ENCODE data around the gene NUP214. TPM values are rescaled to one million over a fixed set of nuclear protein-coding genes. Genes with fewer than 3 reads are reported as not detected.
"Not testable (repeated sequence)": the region's sequence is repeated elsewhere in the genome, so short reads cannot be mapped to it uniquely, and the experiment has no call there.

NUP214 gene
- total RNA-seq, 1 donor from 2014 or later = 67.4 TPM

DNA sequence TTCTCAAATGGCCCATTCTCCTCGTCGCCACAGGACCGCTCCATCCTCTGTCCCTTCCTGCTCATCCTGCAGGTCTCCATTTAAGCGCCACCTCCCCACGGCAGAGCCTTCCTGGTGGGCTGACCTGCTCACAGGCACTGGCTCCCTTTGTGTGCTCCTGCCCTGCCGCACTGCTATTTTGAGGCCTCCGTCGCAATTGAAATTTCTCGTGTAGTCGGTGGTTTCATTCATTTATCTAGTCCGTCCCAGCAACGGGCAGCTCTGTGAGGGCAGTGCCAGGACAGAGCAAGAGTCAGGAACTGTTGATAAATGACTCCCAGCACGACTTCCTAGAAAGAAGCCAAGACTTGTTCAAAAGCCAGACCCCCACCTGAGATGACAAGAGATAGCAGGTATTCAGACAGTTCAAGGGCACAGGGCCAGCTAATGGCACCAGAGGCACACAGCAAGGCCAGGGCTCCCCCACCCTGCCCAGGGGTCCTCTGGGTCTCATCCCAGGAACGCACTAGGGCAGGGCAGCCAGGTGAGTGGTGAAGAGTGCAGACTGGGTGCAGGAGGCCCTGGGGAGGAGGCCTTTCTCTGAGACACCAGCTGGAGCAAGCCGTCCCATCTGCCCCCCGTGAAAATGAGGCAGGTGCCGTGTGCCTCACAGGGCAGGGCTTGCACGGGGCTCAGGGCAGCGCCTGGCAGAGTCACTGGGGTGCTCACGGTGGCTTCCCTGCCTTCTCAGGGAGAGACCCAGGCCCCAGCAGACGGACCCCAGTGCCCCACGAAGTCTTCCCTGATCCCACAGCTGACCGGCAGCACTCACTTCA is 114.0 kb downstream of the NUP214 start:
- no peak for DNase-seq (ENCODE audit: low spot score)
- Mint-ChIP-seq H3K9me3 (peaks cover 5% of the 10 kb centered on the region), H3K4me1 (ENCODE audit: low read depth) (peaks cover 17% of the 10 kb centered on the region), H3K4me3 (ENCODE audit: low read depth) (no peak overlapping the region), H3K27me3 (ENCODE audit: low read depth) (no peaks in the 10 kb centered on the region), H3K27ac (peak overlapping the region; percentile 83), H3K36me3 (ENCODE audit: low read depth) (peaks cover 20% of the 10 kb centered on the region)
- intact Hi-C loops (cut with micrococcal nuclease) = loop anchor here (5.0 kb wide), 1 partner anchor 62 kb away; no protein-coding TSS in a partner anchor

DNA sequence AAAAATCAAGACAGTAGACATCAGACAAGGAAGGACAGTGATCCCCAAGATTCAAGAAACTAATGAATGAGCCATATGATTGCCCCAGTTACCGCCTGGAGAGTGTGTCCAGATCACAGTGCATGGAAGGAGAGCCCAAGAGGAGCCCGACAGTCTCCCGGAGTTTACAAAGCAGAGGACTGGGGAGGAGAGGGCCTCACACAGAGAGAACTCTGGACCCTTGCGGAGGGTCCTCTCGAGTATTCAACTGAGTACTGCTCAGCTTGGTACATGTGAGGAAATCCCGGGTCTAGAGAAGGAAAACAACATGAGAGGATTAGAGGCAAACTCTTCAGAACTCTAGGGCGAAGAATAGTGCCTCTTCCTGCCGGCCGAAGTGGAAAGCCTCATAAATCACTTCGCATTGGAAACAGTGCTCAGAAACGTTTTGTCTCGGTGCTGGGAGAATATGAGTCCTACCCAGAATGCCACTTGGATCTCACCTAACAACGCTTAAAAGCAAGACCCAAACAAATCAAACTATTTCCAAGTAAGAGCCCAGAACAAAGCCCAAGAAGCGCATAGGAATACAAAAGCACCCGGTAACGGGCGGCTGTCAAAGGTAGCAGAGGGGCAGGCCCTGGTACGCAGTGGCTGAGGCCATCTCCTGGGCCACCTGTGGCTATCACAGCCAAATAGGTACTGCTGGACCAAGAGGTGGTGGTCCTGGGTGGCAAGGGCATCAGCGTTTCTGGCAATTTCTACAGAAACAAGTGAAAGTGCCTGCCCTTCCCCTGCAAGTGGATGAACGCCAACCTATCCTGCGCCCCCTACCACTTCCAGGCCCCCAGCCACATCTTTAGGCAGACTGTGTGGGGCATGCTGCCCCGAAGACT is 114.9 kb downstream of the NUP214 start:
- Mint-ChIP-seq H3K27ac (no peak overlapping the region), H3K27me3 (ENCODE audit: low read depth) (no peaks in the 10 kb centered on the region), H3K4me3 (ENCODE audit: low read depth) (no peak overlapping the region), H3K4me1 (ENCODE audit: low read depth) (peaks cover 16% of the 10 kb centered on the region), H3K36me3 (ENCODE audit: low read depth) (peaks cover 11% of the 10 kb centered on the region), H3K9me3 (peaks cover 5% of the 10 kb centered on the region)
- intact Hi-C loops (cut with micrococcal nuclease) = no loop called here
- DNase-seq (ENCODE audit: low spot score) = no peak

DNA sequence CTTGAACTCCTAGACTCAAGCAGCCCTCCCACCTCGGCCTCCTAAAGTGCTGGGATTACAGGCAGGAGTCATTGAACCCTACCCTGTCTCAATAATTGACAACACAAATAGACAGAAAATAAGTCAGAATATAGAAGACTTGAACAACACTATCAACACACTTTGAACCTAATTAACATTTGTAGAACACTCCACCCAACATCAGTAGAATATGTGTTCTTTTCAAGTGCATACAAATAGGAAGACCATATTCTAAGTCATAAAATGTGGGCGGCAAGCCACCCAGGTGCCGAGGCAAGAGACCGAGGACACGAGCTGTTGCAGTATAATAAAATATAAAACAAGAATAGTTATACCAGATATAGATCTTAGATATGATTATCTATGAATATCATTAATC is 118.9 kb downstream of the NUP214 start:
- H3K4me1 Mint-ChIP-seq (ENCODE audit: low read depth); DNase-seq (ENCODE audit: low spot score); intact Hi-C loops (cut with micrococcal nuclease); H3K9me3 Mint-ChIP-seq; H3K27me3 Mint-ChIP-seq (ENCODE audit: low read depth); H3K4me3 Mint-ChIP-seq (ENCODE audit: low read depth); H3K27ac Mint-ChIP-seq; H3K36me3 Mint-ChIP-seq (ENCODE audit: low read depth): not testable (repeated sequence)

DNA sequence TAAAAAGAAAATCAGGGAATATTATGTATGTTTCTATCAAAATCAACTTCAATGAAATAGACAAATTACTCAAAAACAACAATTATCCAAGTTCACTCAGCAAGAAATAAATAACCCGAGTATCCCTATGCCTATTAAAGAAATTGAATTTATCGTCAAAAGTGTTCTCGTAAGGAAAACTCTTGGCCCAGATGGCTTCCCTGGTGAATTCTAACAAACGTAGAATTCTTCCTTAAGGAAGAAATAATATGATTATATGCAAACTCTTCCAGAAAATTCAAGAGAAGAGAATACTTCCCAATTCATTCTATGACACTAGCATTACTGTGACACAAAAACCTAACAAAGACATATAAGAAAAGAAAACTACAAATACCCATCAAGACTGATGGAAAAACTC is 121.2 kb downstream of the NUP214 start:
- Mint-ChIP-seq H3K27me3 (ENCODE audit: low read depth) (no peaks in the 10 kb centered on the region), H3K36me3 (ENCODE audit: low read depth) (peaks cover 8% of the 10 kb centered on the region), H3K4me3 (ENCODE audit: low read depth) (no peak overlapping the region), H3K4me1 (ENCODE audit: low read depth) (peaks cover 3% of the 10 kb centered on the region), H3K27ac (no peak overlapping the region), H3K9me3 (peaks cover 5% of the 10 kb centered on the region)
- DNase-seq (ENCODE audit: low spot score) = no peak
- intact Hi-C loops (cut with micrococcal nuclease) = no loop called here

DNA sequence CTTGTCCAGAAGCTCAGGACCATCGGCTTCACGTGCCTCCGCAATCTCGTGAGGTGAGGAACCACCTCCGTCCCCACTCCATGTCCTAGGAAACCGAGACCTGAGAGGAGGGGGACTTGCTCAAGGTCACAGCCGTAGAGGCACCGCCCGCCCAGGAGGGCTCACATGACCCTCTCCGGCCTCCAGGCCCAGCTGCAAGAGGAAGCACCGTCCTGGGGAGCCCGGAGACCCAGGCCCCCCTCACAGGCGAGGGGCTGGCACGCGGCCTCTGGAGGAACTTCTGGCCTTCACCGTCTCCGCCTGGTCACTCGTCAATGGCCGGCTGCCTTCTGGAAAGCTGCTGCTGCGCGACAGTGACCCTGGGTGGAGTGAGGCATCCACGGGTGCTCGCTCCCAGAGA is 126.7 kb downstream of the NUP214 start:
- Mint-ChIP-seq H3K27me3 (ENCODE audit: low read depth) (no peaks in the 10 kb centered on the region), H3K36me3 (ENCODE audit: low read depth) (peaks cover 4% of the 10 kb centered on the region), H3K4me1 (ENCODE audit: low read depth) (peaks cover 23% of the 10 kb centered on the region), H3K4me3 (ENCODE audit: low read depth) (peak overlapping the region; percentile 82), H3K27ac (peak overlapping the region; percentile 92), H3K9me3 (no peaks in the 10 kb centered on the region)
- no peak for DNase-seq (ENCODE audit: low spot score)
- intact Hi-C loops (cut with micrococcal nuclease) = loop anchor here (1.0 to 10.0 kb wide), 3 partner anchors 14 to 1103 kb away; partner anchors contain the start of gene SETX

DNA sequence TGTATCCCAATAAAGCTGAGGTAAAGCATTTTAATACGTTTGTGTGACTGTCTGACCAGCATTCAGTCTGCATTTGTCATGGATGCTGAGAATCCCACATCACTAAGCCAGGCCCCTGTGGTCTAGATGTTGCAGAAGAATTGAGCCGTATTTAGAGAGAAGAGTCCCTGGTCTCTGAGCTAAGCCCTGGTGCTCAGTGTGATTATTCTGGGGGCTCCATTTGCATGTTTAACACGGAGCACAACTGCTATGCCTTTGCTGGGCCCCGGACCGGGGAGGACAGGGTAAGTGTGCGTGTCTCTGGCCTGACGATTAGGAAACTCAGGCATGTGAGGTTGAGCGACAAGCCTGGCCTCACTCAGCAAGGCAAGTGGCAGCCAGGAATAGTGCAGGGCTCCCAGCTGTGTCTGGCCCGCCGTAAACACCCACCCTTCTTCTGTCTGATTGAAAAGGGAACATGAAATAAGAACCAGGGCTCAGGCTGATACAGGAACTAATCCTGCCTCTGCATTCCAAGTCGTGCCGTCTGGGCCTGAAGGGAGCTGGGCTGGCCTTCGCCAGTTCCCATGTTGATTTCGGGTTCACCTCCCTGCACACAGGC is 128.6 kb downstream of the NUP214 start:
- H3K4me3 Mint-ChIP-seq (ENCODE audit: low read depth) = peak overlapping the region; percentile 17
- peaks cover 28% of the 10 kb centered on the region for H3K4me1 Mint-ChIP-seq (ENCODE audit: low read depth)
- no peak for DNase-seq (ENCODE audit: low spot score)

DNA sequence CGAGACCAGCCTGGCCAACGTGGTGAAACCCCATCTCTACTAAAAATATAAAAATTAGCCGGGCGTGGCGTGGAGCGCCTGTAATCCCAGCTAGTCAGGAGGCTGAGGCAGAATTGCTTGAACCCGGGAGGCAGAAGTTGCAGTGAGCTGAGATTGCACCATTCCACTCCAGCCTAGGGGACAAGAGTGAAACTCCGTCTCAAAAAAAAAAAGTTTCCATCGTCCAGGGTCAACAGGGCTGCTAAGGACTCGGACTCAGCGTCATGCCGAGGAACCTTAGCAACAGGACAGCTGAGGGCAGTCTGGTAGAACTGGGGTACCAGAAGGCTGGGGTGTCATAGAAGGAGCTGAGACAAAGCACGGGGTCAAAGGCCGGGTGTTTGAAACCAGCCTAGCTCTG is 129.2 kb downstream of the NUP214 start:
- no peak overlapping the region for H3K4me3 Mint-ChIP-seq (ENCODE audit: low read depth)
- H3K27ac Mint-ChIP-seq = peak overlapping the region; percentile 42
- H3K9me3 Mint-ChIP-seq = no peaks in the 10 kb centered on the region
- intact Hi-C loops (cut with micrococcal nuclease) = loop anchor here (10.0 kb wide), 1 partner anchor 1100 kb away; the partner anchor contains the start of gene SETX
- DNase-seq (ENCODE audit: low spot score) = no peak
- H3K36me3 Mint-ChIP-seq (ENCODE audit: low read depth) = peaks cover 18% of the 10 kb centered on the region
- H3K4me1 Mint-ChIP-seq (ENCODE audit: low read depth) = peaks cover 29% of the 10 kb centered on the region
- no peaks in the 10 kb centered on the region for H3K27me3 Mint-ChIP-seq (ENCODE audit: low read depth)

More for the DNA sequence above, 128.6 kb downstream of the NUP214 start:
- Mint-ChIP-seq H3K27ac (peak overlapping the region; percentile 7), H3K36me3 (ENCODE audit: low read depth) (peaks cover 13% of the 10 kb centered on the region), H3K27me3 (ENCODE audit: low read depth) (no peaks in the 10 kb centered on the region), H3K9me3 (no peaks in the 10 kb centered on the region)
- intact Hi-C loops (cut with micrococcal nuclease) = loop anchor here (2.0 to 10.0 kb wide), 2 partner anchors 17 to 1101 kb away; partner anchors contain the start of gene SETX

DNA sequence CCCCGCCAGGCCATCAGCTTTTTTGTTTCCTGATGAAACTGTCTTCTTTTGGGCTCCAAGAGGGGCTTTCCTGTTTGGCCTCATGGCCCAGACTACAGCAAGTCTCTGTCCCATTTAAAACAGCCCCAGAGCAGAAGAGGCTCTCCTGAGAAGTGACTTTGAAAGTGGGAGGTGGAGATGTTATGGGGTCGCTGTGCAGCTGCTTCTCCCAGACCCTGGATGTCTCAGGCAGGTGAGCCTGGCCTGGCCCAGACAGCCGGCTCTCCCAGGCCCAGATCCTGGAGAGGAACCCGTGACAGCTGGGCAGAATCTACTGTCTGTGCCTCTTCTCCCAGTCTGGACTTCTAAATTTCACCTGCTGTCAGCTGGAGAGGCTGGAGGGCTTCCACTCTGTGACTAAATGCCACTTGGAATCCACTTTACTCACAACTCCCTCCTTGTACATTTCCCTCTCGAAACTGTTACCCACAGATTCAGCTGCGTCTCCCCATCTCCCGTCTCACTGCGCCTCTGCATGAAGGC is 130.4 kb downstream of the NUP214 start:
- Mint-ChIP-seq H3K27me3 (ENCODE audit: low read depth) (no peaks in the 10 kb centered on the region), H3K36me3 (ENCODE audit: low read depth) (peaks cover 29% of the 10 kb centered on the region), H3K9me3 (no peaks in the 10 kb centered on the region), H3K4me1 (ENCODE audit: low read depth) (peaks cover 29% of the 10 kb centered on the region), H3K27ac (peak overlapping the region; percentile 98), H3K4me3 (ENCODE audit: low read depth) (peak overlapping the region; percentile 86)
- intact Hi-C loops (cut with micrococcal nuclease) = loop anchor here (1.0 to 10.0 kb wide), 2 partner anchors 14 to 1099 kb away; partner anchors contain the start of gene SETX
- DNase-seq (ENCODE audit: low spot score) = no peak

DNA sequence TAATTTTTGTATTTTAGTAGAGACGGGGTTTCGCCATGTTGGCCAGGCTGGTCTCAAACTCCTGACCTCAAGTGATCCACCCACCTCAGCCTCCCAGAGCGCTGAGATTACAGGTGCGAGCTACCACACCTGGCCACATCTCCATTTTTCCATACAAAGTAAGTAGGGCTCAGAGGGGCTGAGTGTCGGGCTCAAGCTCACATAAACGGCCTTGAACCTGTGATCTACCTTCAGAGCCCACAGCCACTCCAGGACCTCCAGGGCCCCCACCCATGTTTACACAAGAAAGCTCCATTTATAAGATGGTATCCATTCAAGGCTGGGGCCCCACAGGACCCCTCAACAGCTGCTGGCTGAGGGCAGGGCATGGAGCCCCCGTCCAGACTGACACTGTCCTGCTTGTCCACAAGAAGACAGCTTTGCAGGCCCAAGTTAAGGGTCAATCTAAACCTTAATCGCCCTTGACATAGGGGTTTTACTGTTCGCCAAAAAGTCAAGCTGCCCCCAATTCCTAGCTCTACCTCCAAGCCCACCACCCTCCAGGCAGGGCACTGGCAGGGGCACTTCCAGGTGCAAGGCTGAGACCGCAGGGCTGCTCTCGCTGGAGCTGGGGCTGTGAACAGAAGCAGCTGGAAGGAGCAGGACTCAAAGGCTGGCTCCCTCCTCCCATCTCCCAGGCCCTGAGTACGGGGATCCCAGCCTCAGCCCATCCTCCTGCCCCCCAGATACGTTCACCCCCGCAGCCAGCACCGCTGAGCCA is 132.1 kb downstream of the NUP214 start:
- H3K4me1 Mint-ChIP-seq (ENCODE audit: low read depth) = peaks cover 30% of the 10 kb centered on the region
- peak overlapping the region; percentile 37 for H3K4me3 Mint-ChIP-seq (ENCODE audit: low read depth)

DNA sequence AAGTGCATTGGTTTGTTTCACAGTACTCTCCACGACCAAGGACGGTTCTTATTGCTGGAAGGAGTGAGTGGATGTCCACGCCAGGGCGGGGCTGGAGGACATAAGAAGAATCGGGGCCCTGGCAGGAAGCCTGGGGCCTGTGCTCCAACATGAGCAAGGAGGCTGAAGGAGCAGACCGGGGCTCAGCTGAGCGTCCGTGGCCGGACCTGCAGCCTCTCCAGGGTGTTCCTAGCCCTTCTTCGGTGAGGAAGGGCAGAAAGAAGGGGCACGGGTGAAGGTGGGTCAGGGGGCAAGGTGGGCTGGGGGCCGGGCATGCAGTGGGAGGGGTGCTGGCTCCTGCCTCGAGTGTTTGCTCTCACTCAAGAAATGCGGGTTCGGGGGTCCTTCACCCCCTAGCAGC is 132.8 kb downstream of the NUP214 start:
- peaks cover 49% of the 10 kb centered on the region for H3K36me3 Mint-ChIP-seq (ENCODE audit: low read depth)
- H3K4me3 Mint-ChIP-seq (ENCODE audit: low read depth) = no peak overlapping the region
- H3K27me3 Mint-ChIP-seq (ENCODE audit: low read depth) = no peaks in the 10 kb centered on the region
- peak overlapping the region; percentile 83 for H3K27ac Mint-ChIP-seq
- H3K4me1 Mint-ChIP-seq (ENCODE audit: low read depth) = peaks cover 31% of the 10 kb centered on the region
- intact Hi-C loops (cut with micrococcal nuclease) = loop anchor here (10.0 kb wide), 1 partner anchor 1097 kb away; the partner anchor contains the start of gene SETX
- DNase-seq (ENCODE audit: low spot score) = no peak
- no peaks in the 10 kb centered on the region for H3K9me3 Mint-ChIP-seq

More for the DNA sequence above, 132.1 kb downstream of the NUP214 start:
- Mint-ChIP-seq H3K27me3 (ENCODE audit: low read depth) (no peaks in the 10 kb centered on the region), H3K9me3 (no peaks in the 10 kb centered on the region), H3K27ac (peak overlapping the region; percentile 83), H3K36me3 (ENCODE audit: low read depth) (peaks cover 42% of the 10 kb centered on the region)
- DNase-seq (ENCODE audit: low spot score) = no peak
- intact Hi-C loops (cut with micrococcal nuclease) = loop anchor here (10.0 kb wide), 1 partner anchor 1097 kb away; the partner anchor contains the start of gene SETX

DNA sequence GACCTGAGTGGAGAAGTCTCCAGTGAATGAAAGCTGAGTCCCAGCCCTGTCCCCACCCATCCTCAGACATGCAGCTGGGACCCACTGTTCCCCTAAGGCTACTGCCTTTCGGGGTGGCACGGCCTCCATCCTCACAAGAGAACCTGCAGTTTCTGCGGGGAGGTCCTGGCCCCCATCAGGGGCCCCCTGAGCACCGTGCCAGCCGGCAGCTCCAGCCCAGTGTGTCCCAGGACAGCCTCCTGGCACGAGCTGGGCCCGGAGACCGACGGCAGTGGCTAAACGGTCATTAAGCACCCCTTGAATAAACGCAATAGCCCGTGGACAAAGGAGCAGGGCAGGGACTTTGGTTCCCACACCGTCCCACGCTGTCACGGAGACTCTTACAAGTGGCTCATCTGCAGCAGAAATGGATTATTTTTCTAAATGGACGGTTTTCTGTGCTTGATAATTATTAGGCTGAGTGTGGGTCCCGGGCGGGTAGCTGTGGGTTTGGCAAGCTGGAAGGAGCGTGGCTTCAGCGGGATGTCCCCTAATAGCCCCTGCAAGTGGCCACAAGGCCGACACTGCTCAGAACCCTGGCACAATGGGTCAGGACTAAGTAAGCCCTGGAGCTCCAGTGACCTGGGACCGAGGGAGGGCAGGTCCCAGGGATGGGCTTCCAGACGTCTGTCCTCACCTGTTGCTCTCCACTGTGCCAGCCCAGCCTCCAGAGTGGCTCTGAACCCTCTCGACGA is 133.5 kb downstream of the NUP214 start:
- H3K4me3 Mint-ChIP-seq (ENCODE audit: low read depth) = no peak overlapping the region
- no peaks in the 10 kb centered on the region for H3K9me3 Mint-ChIP-seq
- H3K27ac Mint-ChIP-seq = no peak overlapping the region
- H3K36me3 Mint-ChIP-seq (ENCODE audit: low read depth) = peaks cover 53% of the 10 kb centered on the region
- peaks cover 32% of the 10 kb centered on the region for H3K4me1 Mint-ChIP-seq (ENCODE audit: low read depth)
- intact Hi-C loops (cut with micrococcal nuclease) = loop anchor here (10.0 kb wide), 1 partner anchor 1096 kb away; the partner anchor contains the start of gene SETX
- DNase-seq (ENCODE audit: low spot score) = no peak
- H3K27me3 Mint-ChIP-seq (ENCODE audit: low read depth) = no peaks in the 10 kb centered on the region

Measured in activated T-helper 2 cell treated with anti-CD3 and anti-CD28 coated beads, Interferon-gamma antibody, Interleukin-2, Interleukin-4, amounts not matched to agents 10 μg/mL and 5 μg/mL and 100 μg/mL, durations not matched to agents 14 hours and 24 hours and 36 hours (primary cell).